HL-60/S4 (cell line): Measurements from ENCODE around the gene VPS54.

Source experiments
- in situ Hi-C: fragments of 300-500 bp; cut with MboI; formaldehyde crosslinking; loops from 2 replicates; pipeline ENCODE4 v1.14.3; 2022; ENCODE audit warnings: low sequenced_read_pairs

VPS54 gene

GRCh38 chr2:64019083-64019974 lies at the start of gene VPS54:
Gene VPS54 (minus strand): TSS chr2:64019428. CDS start chr2:63983999, 35,429 bp downstream.
- in situ Hi-C loops = no loop called here

DNA sequence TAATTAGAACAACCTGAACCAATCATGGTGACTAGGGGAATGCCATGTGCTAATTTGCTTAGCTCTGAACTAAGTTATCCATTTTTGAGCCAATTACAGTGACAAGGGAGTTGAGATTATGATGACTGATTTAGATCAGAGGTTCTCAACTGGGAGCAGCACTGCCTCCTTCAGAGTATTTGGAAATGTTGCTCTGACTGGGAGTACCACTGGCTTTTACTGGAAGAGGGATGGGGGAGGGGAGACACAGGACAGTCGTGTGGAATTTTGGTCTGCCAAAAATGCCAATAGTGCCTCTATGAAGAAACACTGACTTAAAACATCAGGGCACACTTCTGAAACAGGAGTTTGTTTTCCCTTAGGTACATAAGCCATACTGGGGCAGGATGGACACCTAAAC lies 48.1 kb upstream of the VPS54 start:
- in situ Hi-C loops = loop anchor here (25.0 kb wide), 1 partner anchor 820 kb away; no protein-coding TSS in a partner anchor

- in situ Hi-C loops = loop anchor here (25.0 kb wide), 1 partner anchor 822 kb away; no protein-coding TSS in a partner anchor
These were observed 46.3 kb upstream of the VPS54 start for GRCh38 chr2:64065516-64065915.

DNA sequence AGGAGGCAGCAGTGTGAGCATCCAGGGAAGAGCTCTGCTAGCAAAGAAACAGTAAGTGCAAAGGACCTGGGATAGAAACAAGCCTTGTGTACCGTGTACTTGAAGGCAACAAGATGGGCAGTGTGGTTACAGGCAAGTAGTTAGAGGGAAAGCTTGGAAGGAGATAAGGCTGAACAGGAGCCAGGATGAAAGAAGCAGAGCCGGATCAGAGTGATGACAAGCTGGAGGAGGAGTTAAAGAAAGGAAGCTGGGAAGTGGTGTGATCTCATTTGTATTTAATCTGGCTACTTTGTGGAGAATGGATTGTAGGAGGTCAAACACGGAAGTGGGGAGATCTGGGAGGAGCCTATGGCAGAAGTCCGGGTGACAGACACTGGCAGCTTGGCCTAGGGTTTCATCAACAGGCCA lies 44.7 kb upstream of the VPS54 start:
- in situ Hi-C loops = loop anchor here (25.0 kb wide), 1 partner anchor 823 kb away; no protein-coding TSS in a partner anchor

GRCh38 chr2:64063454-64063853 lies 44.2 kb upstream of the VPS54 start:
- in situ Hi-C loops = loop anchor here (25.0 kb wide), 1 partner anchor 824 kb away; no protein-coding TSS in a partner anchor

GRCh38 chr2:64062840-64063239 lies 43.6 kb upstream of the VPS54 start:
- in situ Hi-C loops = loop anchor here (25.0 kb wide), 1 partner anchor 824 kb away; no protein-coding TSS in a partner anchor

DNA sequence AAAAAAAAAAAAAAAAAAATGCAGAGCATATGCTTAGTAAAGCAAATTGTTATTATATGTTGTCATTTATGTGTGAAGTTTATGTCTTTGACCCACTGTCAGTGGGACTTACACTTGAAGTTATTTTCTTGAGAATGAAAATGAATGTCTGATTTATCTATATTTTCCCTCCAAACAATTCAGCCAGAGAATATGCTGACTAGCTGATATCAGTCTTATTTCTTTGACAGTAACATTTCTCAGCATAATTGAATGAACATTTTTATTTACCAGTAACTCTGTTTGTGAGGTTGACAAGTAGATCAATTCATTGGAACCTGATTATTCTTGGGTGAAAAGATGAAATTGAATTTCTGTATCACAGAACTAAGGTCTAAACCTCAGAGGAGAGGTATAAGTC lies 40.0 kb upstream of the VPS54 start:
- in situ Hi-C loops = loop anchor here (25.0 kb wide), 1 partner anchor 828 kb away; no protein-coding TSS in a partner anchor

DNA sequence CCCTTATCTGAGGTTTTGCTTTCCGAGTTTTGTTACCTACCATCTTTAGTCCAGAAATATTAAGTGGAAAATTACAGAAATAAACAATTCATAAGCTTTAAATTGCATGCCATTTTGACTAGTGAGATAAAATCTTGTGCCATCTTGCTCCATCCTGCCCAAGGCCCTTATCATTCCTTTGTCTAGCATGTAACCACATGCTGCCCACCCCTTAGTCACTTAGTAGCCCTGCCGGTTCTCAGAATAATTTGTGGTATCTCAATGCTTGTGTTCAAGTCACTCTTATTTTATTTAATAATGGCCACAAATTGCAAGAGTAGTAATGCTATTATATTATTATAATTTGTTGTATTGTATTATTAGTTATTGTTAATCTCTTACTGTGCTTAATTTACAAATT lies 36.8 kb upstream of the VPS54 start:
- in situ Hi-C loops = loop anchor here (25.0 kb wide), 1 partner anchor 831 kb away; no protein-coding TSS in a partner anchor

GRCh38 chr2:64054161-64054915 lies 35.1 kb upstream of the VPS54 start:
- in situ Hi-C loops = loop anchor here (25.0 kb wide), 1 partner anchor 833 kb away; no protein-coding TSS in a partner anchor

GRCh38 chr2:64052463-64053241 lies 33.4 kb upstream of the VPS54 start:
- in situ Hi-C loops = loop anchor here (25.0 kb wide), 1 partner anchor 835 kb away; no protein-coding TSS in a partner anchor

DNA sequence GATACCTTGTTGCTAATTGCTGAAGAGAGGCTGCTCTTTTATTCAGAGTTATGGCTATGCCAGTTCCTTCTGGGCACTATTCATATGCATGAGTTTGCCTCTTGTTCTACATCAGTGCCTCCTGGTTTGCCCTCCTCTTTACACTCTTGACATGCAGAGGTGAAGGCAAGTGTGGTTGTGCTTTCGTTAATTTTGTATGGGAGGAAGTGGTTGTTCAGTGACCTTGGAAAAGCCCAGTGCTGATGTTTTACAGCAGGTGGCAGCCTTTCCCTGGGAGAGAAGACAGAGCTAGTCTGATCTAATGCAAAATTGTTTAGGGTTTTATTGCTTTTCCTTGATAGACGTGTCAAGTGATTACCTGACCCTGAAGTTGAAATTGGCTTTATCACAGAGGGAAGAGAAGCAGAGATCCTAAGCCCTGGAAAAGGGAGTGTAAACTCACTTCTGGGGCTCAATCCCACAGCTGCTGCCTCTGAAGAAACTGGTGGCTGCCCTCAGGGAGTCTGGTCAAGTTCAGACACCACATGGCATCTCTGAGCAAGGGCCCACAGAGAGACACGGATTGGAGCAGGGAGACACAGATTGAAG lies 30.5 kb upstream of the VPS54 start:
- in situ Hi-C loops = loop anchor here (5.0 to 25.0 kb wide), 2 partner anchors 283 to 838 kb away; no protein-coding TSS in a partner anchor

- in situ Hi-C loops = loop anchor here (5.0 kb wide), 1 partner anchor 286 kb away; no protein-coding TSS in a partner anchor
These were observed 26.7 kb upstream of the VPS54 start for GRCh38 chr2:64045938-64046337.

- in situ Hi-C loops = no loop called here
These were observed 20.9 kb upstream of the VPS54 start for GRCh38 chr2:64040161-64040560.

GRCh38 chr2:64036034-64036705 lies 16.9 kb upstream of the VPS54 start:
- in situ Hi-C loops = no loop called here

GRCh38 chr2:64035072-64035942 lies 16.1 kb upstream of the VPS54 start:
- in situ Hi-C loops = no loop called here

GRCh38 chr2:64029116-64029665 lies 10.0 kb upstream of the VPS54 start:
- in situ Hi-C loops = no loop called here

GRCh38 chr2:64025741-64026140 lies 6.5 kb upstream of the VPS54 start:
- in situ Hi-C loops = no loop called here
